ENCODE data around the gene EXOSC9.

DNA sequence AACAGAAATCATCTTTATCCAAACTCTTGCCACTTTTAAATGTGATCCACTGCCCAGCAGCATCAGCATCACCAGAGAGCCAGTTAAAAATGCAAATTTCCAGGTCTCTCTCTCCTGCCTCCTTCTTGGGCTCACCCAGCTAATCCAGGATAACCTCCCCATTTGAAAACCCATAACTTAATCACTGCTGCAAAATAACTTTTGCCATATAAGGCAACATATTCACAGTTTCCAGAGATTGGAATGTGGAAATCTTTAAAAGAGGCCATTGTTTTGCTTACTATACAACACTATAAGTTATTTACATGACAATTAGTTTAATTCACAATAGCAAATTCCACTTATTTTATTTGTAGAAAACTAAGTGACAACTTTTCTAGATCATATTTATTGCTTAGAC, 4.8 kb upstream of the EXOSC9 start:
- no peak for TF ChIP-seq POLR2A (IDR thresholded peaks at IDR 0.05)
- TF ChIP-seq CTCF (IDR thresholded peaks at IDR 0.05) = no peak
